T-helper 9 cell (primary cell): Measurements from ENCODE around the gene NIPAL3.

Source experiments
- DNase-seq: peaks from one replicate; pipeline ENCODE4 v3.0.0-alpha.2; 2020
- total RNA-seq, 2 donors: gene quantifications; one replicate each; lab custom pipeline; 2026; lab: John Stamatoyannopoulos, UW

NIPAL3 gene
- total RNA-seq, result 46.3 to 85.3 reads per million in 2 donors

DNA sequence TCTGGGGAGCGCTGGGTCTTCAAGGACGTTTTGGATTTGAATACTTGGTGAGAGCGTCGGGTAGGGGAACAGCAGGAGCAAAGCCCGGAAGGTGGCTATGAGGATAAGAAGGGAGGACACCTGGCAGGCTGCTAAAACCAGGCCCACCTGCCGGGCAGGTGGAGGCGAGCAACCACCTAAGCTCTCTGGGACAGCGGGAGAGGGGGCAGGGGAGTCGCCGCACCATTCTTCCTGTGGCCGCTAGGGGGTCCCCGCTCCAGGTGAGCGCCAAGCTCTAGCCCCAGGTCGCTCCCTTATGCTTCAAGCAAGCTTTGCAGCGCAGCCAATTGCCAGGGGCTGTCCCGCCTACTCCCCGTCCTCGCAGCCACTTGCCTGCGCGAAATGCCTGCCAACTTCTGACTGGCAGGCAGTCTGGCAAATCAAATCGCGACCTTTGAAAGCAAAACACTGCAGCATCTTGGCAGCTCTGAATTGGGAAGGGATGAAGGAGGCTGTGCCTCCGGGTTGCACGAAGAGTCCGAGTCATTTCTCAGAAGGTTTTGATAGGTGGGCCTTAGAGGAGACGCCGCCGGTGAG is at the start of gene NIPAL3:
NIPAL3 (plus strand) TSS at position 469 of the 576 bp plus-strand sequence. CDS start 3,746 bp downstream, outside the sequence.
- peak; percentile 95 for DNase-seq

- no peak for DNase-seq
These were observed 48.9 kb upstream of the NIPAL3 start for GRCh38 chr1:24366707-24367106.

DNA sequence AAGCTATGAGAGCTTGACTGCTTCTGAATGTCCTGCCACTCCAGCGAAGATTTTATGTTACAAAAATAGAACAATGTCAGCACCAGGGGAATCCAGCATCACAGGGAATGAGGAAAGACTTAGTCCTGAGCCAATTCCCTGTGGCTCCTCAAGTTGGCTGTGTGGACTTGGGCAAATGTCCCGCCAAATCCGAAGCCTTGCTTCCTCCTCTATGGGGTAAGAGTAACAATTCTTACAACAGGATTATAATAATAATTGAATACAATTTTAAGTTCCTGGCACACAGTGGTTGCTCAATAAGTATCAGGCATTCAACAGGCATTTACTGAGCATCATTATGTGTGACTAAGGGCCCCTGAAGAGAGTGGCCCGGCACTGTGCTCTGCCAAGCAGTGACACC is 46.4 kb upstream of the NIPAL3 start:
- DNase-seq, result no peak

GRCh38 chr1:24369801-24370200 is 45.8 kb upstream of the NIPAL3 start:
- no peak for DNase-seq

- no peak for DNase-seq
These were observed 42.6 kb upstream of the NIPAL3 start for GRCh38 chr1:24373044-24373443.

- DNase-seq, result no peak
These were observed 41.9 kb upstream of the NIPAL3 start for GRCh38 chr1:24373710-24374109.

- no peak for DNase-seq
These were observed 40.5 kb upstream of the NIPAL3 start for GRCh38 chr1:24374891-24375786.

- DNase-seq, result no peak
These were observed 35.8 kb upstream of the NIPAL3 start for GRCh38 chr1:24379733-24380315.

DNA sequence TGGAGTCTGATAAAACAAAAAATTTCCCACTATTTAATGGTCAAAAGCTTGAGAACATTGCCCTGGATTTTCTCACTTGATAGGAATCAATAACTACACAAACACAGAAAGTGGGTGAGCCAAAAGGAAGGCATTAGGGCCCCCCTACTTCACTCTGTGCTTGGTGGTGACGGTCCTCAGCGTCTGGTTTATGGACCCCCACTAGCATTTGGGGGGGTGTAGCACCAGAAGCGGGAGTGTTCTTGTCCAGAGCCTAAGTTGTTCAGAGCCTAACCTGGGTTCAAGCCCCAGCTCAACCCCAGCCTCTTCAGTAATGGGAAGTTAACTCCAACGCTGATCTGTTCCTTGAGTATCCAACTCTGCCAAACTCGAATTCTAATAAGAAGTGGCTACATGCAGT is 35.1 kb upstream of the NIPAL3 start:
- DNase-seq, result no peak

DNA sequence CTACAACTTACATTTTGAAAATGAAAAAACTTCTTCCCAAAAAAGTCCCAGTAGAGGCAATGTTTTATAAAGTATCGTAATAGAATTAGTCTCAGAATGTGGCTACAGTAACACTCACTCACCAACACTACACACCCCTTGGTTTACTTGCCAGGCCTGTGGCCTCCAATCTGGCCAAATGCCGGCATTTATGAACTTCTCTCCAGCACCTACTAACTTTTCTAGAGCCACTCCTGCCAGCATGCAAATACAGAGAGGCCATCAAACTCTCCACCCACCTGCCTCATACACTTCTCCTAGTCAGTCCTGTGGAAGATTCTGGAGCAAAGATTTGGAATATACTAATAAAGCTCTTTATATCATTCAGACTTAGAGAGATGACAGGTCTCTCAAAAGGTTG is 34.3 kb upstream of the NIPAL3 start:
- no peak for DNase-seq

DNA sequence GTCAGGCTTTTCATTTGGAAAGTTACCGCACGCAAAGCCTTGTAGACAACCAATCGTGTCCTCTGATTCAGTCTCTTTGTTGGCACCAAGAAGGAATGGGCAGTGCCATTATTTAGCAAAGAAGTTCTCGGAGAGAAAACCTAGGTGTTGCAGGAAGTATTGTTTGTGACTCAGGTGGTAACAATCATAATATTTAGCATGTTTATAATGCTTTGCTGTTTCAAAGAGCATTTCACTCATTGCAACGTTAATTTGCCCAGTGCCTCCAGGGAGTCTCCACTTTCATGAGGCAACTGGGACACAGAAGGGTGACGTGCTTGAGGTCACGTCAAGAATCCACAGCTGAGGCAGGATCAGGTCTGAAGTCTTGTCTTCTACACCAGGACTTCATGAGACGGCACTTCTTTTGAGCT is 33.4 kb upstream of the NIPAL3 start:
- DNase-seq, result no peak

- no peak for DNase-seq
These were observed 32.1 kb upstream of the NIPAL3 start for GRCh38 chr1:24383381-24383940.

DNA sequence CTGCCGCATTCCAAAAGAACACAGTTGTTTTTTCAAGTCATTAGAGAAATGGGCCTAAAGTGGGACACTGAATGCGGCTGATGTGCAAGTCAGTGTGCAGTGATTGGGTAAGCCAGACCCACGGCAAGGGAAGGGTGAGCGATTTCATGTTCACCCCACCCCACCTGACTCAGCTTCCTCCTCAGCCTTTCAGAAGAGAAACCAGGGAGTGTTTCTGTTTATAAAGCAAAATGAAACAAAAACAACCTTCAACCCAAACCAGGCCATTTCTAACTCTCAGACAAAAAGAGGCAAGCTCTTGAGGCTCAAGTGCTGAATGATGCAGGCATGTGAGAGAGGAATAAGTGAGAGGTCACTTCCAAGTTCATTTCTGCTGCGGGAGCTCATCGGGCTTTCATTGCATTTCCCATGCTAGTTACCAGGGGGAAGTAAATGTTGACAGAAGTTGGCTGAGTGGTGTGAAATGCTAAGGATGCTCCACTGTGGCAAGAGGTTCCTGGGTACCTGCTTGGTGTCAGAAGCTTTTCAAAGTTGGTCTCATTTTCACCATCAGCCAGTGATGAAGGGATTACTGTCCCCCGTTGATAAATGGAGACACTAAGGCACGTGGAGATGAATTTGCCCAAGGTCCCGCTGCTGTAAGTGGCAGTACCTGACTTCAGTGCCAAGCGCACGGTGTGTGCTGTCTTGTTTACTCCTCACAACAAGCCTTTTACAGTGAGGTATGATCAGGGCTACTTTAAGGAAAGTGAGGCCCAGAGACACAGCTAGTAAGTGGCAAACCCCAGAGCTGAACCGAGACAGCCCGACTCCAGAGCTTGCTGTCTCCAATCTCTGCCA is 31.1 kb upstream of the NIPAL3 start:
- DNase-seq, result no peak

DNA sequence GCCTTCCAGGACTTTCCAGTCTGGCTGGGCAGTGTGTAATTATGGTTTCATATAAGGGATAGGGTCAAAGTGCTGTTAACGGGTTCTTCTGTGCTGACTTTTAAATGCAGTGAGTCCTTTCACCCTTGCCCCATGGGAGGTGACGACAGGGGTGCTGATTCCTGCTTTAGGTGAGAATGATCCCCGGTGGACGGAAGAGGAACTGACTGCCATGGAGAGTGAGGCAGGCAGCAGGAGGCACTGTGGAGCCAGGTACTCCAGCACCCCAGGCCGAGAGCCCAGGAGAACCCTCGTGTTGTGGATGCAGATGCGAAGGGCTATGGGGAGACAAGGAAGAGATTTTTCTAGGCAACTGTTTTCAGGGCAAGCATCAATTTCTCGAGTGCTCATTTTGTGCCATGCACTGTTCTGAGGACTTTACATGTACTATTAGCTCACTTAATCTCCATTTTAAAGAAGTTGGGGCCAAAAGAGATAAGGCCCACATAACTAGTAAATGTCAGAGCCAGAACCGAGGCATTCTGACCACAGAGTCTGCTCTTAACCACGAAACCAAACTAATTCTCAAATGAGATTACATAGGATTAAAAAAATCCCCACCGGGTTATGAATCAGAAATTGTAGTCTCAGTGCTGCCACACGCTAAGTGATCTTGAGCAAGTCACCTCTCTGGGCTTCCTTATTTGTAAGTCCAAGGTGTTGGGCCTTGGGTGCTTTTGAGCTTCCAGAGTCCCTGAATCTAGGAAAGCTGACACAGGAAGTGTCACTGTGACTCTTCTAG is 30.3 kb upstream of the NIPAL3 start:
- DNase-seq, result peak; percentile 17

- DNase-seq, result no peak
These were observed 29.4 kb upstream of the NIPAL3 start for GRCh38 chr1:24386241-24386640.

DNA sequence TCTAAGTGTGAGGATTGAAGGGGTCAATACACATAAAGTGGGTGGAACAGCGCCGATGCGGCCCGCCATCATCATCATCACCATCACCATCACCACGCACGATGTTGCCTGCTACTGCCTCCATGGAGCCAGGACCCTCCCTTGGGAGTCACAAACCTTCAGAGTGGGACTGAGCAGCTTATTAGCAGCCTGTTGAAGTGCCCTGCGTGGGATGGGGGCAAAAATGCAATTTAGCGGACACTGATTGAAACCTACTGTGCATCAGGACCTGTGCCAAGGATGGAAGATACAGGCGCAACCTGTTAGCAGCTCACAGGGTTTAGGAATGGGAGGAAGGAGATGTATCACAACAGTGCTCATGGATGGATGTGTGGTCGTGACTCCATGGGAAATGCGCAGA is 28.7 kb upstream of the NIPAL3 start:
- DNase-seq, result no peak

- no peak for DNase-seq
These were observed 27.9 kb upstream of the NIPAL3 start for GRCh38 chr1:24387636-24388175.

- no peak for DNase-seq
These were observed 27.2 kb upstream of the NIPAL3 start for GRCh38 chr1:24388331-24388885.

DNA sequence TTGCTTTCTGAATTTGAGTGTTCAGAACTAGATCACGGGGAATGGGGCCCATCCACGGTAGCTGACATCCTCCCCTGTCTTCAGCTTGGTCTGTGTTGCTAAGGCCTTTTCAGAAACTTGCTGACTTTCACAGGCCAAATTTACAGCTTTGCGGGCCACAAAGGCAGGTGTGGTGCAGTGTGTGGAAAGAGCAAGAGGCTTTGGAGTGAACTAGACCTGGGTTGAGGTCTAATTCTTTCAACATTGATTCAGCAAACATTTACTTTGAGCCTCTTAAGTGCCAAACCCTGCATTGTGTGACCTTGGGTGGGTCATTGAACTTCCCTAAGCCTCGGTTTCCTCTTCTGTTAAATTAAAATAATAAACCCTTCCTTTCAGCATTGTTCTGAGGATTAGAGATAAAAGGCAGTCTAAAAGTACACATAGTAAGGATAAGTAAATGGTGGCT is 26.3 kb upstream of the NIPAL3 start:
- DNase-seq, result no peak

DNA sequence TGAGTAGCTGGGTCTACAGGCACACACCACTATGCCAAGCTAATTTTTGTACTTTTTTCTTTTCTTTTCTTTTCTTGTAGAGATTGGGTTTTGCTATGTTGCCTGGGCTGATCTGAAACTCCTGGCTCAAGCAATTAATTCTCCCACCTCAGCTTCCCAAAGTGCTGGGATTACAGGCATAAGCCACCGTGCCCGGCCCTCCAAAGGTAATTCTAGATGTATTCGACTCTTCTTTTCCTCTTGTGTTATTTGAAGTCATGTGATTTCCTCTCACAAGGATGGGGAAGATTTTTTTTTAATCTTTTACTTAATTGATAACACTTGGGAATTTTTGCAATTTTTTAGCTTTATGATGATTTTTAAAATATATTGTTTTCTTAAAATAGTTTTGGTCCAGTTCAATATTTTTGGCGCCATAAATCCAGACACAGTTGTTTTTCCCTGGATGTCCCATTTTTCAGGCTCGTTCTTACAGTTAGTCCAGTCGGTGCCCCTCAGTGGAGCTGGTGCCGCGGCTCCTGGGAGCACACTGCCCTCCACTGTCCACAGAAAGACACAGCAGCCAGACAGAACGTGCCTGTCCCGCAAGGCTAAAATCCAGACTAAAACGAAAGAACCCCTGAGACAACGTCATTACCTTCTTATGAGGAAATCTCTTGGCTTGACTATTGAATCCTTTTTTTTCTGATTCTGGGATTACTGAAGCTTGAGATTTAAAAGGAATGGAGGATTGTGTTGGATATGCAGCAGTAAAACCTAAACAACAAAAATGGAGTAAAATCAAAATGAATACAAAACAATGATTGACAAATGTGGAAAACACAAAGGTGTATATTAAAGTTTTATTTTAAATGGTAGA is 24.4 kb upstream of the NIPAL3 start:
- DNase-seq, result peak; percentile 59
